ENCODE results near the gene PER3.

Gene PER3

DNA sequence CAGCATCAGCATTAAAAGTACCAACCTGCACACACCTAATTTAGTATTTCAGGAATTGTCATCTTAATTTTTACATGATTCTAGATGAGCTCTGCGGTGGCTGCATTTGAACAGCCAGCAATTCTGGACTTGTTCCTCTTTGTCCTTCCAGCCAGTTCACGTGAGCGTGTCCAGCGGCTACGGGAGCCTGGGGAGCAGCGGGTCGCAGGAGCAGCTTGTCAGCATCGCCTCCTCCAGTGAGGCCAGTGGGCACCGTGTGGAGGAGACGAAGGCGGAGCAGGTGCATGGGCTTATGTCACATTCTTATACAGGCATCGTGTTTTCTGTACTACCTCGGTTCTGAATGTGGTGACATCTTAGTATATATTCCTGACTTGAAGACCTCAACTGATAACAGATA, 25.7 kb downstream of the PER3 start:
- Histone ChIP-seq H3K4me1 (ENCODE audit: control insufficient read depth, low read depth, low read length) (no peaks in the 10 kb centered on the region), H3K9me3 (ENCODE audit: control insufficient read depth, low read depth, low read length) (peaks cover 7% of the 10 kb centered on the region), H3K9ac (ENCODE audit: low read length) (no peak overlapping the region), H3K4me3 (ENCODE audit: low read length) (no peak overlapping the region), H3K27me3 (ENCODE audit: control insufficient read depth, insufficient read depth, low read length) (no peaks in the 10 kb centered on the region), H3K36me3 (ENCODE audit: control insufficient read depth, low read depth, low read length) (peaks cover 18% of the 10 kb centered on the region), H3K27ac (ENCODE audit: low read length) (no peak overlapping the region)

DNA sequence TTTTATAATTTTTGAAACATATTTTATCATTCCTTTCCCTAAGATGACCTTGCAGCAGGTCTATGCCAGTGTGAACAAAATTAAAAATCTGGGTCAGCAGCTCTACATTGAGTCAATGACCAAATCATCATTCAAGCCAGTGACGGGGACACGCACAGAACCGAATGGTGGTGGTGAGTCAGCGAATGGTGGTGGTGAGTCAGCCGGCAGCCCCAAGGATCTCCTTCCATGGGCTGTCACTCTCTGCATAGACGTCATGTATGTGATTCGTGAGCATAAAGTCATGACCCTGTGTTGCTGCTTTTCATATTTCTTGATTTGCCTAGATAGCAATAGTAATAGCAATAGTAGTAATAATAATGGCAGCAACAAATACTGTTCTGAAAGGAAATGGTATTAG, 26.3 kb downstream of the PER3 start:
- H3K9ac ChIP-seq (ENCODE audit: low read length) = no peak overlapping the region

DNA sequence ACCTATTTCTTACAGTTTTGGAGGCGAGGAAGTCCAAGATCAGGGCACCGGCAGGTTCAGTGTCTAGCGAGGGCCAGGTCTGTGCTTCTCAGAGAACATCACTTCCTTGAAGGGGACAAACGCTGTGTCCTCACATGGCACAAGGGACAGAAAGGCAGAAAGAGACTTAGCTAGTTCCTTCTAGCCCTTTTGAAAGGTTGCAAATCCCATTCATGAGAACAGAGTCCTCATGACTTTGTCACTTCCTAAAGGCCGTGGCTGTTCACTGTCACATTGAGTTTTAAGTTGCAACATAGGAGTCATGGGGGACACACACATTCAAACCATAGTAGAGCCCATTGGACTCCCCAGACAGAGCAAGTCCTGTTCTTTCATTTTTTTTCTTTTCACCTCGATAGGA, 27.4 kb downstream of the PER3 start:
- H3K4me3 ChIP-seq (ENCODE audit: low read length) = no peak overlapping the region
- no peak overlapping the region for H3K27ac ChIP-seq (ENCODE audit: low read length)
- no peaks in the 10 kb centered on the region for H3K27me3 ChIP-seq (ENCODE audit: control insufficient read depth, insufficient read depth, low read length)
- H3K9ac ChIP-seq (ENCODE audit: low read length) = no peak overlapping the region
- peaks cover 7% of the 10 kb centered on the region for H3K9me3 ChIP-seq (ENCODE audit: control insufficient read depth, low read depth, low read length)
- H3K36me3 ChIP-seq (ENCODE audit: control insufficient read depth, low read depth, low read length) = peaks cover 18% of the 10 kb centered on the region
- no peaks in the 10 kb centered on the region for H3K4me1 ChIP-seq (ENCODE audit: control insufficient read depth, low read depth, low read length)

More for the DNA sequence above, 26.3 kb downstream of the PER3 start:
- H3K27me3 ChIP-seq (ENCODE audit: control insufficient read depth, insufficient read depth, low read length) = no peaks in the 10 kb centered on the region
- H3K9me3 ChIP-seq (ENCODE audit: control insufficient read depth, low read depth, low read length) = peaks cover 7% of the 10 kb centered on the region
- H3K4me3 ChIP-seq (ENCODE audit: low read length) = no peak overlapping the region
- H3K27ac ChIP-seq (ENCODE audit: low read length) = no peak overlapping the region
- H3K4me1 ChIP-seq (ENCODE audit: control insufficient read depth, low read depth, low read length) = no peaks in the 10 kb centered on the region
- peaks cover 18% of the 10 kb centered on the region for H3K36me3 ChIP-seq (ENCODE audit: control insufficient read depth, low read depth, low read length)

DNA sequence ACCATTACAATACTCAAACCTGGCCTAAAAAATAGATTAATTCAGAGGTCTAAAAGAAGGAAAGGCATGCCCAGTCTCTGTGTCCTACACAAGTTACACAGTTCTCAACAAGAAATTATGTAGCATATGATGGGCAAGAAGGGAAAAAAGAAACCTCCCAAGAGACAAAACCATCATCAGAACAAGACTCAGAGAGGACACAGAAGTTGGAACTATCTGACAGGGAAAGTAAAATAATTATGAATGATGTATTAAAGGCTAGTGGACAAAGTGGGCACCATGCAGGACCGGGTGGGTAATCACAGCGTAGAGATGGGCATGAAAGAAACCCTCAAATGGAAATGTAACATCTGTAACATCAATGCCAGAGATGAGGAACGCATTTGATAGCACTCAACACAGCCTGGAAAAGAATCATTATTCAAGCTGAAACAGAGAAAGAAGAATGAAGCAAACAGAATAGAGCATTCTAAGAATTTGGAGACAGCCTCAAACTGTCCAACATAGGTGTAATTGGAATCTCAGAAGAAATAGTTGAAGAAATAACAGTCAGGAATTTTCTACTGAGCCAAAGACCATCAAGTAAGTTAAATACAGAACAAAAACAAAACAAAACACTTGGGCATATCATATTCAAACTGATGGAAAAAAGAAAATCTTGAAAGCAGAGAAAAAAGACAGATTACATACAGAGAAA, 29.7 kb downstream of the PER3 start:
- H3K27me3 ChIP-seq (ENCODE audit: control insufficient read depth, insufficient read depth, low read length) = no peaks in the 10 kb centered on the region
- H3K4me1 ChIP-seq (ENCODE audit: control insufficient read depth, low read depth, low read length) = no peaks in the 10 kb centered on the region
- H3K9me3 ChIP-seq (ENCODE audit: control insufficient read depth, low read depth, low read length) = peaks cover 7% of the 10 kb centered on the region
- H3K4me3 ChIP-seq (ENCODE audit: low read length) = no peak overlapping the region
- H3K36me3 ChIP-seq (ENCODE audit: control insufficient read depth, low read depth, low read length) = peaks cover 18% of the 10 kb centered on the region
- no peak overlapping the region for H3K27ac ChIP-seq (ENCODE audit: low read length)
- H3K9ac ChIP-seq (ENCODE audit: low read length) = no peak overlapping the region

DNA sequence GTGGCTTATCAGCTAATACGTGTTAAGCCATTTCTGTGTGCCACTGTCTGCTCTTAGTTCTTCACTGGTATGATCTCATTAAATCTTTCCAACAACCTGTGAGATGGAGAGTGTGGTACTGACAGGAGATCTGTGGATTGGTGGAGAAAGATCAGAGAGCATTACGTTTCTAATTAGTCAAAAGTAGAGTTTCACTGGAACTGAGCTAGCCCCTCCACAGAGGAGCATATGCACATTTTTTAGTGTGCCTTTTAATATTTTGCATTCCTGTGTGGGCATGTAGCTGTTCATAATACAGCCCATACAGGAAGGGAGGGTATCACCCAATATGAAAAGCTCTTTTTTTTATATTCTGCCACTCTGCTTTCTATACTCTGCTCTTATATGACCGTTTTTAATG, 37.2 kb downstream of the PER3 start:
- Histone ChIP-seq H3K36me3 (ENCODE audit: control insufficient read depth, low read depth, low read length) (peaks cover 8% of the 10 kb centered on the region), H3K27ac (ENCODE audit: low read length) (no peak overlapping the region), H3K9me3 (ENCODE audit: control insufficient read depth, low read depth, low read length) (no peaks in the 10 kb centered on the region), H3K27me3 (ENCODE audit: control insufficient read depth, insufficient read depth, low read length) (no peaks in the 10 kb centered on the region), H3K4me1 (ENCODE audit: control insufficient read depth, low read depth, low read length) (no peaks in the 10 kb centered on the region), H3K9ac (ENCODE audit: low read length) (no peak overlapping the region), H3K4me3 (ENCODE audit: low read length) (no peak overlapping the region)

DNA sequence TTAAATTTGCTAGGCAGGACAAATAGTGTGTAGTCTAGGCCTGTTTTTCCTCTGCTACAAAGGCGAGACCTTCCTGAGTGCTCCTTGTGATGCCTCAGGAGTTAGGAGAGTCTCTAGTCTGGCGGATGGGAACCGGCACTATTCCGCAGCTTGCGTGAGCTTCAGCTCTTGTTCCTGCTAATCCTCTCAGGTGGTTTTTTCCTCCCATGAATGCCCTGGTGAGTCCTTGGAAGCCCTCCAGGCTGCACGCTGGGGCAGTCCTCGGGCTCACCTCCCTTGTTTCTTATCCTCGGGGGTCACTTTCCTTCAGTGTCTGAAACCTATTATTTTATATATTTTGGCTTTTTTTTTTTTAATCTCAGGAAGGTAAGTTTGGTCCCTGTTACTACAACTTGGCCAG, 40.6 kb downstream of the PER3 start:
- no peaks in the 10 kb centered on the region for H3K4me1 ChIP-seq (ENCODE audit: control insufficient read depth, low read depth, low read length)
- no peaks in the 10 kb centered on the region for H3K27me3 ChIP-seq (ENCODE audit: control insufficient read depth, insufficient read depth, low read length)
- H3K9ac ChIP-seq (ENCODE audit: low read length) = no peak overlapping the region
- H3K27ac ChIP-seq (ENCODE audit: low read length) = no peak overlapping the region
- peaks cover 24% of the 10 kb centered on the region for H3K36me3 ChIP-seq (ENCODE audit: control insufficient read depth, low read depth, low read length)
- H3K9me3 ChIP-seq (ENCODE audit: control insufficient read depth, low read depth, low read length) = no peaks in the 10 kb centered on the region
- H3K4me3 ChIP-seq (ENCODE audit: low read length) = no peak overlapping the region

DNA sequence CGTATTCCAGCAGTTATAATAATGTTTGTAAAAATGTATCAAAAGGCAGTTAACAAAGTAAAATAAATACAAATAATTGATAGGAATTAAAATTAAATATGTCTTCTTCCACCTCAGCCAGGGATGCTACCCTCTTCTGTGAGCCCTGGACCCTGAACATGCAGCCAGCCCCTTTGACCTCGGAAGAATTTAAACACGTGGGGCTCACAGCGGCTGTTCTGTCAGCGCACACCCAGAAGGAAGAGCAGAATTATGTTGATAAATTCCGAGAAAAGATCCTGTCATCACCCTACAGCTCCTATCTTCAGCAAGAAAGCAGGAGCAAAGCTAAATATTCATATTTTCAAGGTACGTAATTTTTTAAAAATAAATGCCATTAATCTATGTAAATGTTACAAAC, 42.3 kb downstream of the PER3 start:
- no peaks in the 10 kb centered on the region for H3K9me3 ChIP-seq (ENCODE audit: control insufficient read depth, low read depth, low read length)
- H3K27ac ChIP-seq (ENCODE audit: low read length) = no peak overlapping the region
- H3K36me3 ChIP-seq (ENCODE audit: control insufficient read depth, low read depth, low read length) = peaks cover 23% of the 10 kb centered on the region
- no peak overlapping the region for H3K9ac ChIP-seq (ENCODE audit: low read length)
- H3K27me3 ChIP-seq (ENCODE audit: control insufficient read depth, insufficient read depth, low read length) = no peaks in the 10 kb centered on the region
- H3K4me3 ChIP-seq (ENCODE audit: low read length) = no peak overlapping the region
- H3K4me1 ChIP-seq (ENCODE audit: control insufficient read depth, low read depth, low read length) = no peaks in the 10 kb centered on the region

DNA sequence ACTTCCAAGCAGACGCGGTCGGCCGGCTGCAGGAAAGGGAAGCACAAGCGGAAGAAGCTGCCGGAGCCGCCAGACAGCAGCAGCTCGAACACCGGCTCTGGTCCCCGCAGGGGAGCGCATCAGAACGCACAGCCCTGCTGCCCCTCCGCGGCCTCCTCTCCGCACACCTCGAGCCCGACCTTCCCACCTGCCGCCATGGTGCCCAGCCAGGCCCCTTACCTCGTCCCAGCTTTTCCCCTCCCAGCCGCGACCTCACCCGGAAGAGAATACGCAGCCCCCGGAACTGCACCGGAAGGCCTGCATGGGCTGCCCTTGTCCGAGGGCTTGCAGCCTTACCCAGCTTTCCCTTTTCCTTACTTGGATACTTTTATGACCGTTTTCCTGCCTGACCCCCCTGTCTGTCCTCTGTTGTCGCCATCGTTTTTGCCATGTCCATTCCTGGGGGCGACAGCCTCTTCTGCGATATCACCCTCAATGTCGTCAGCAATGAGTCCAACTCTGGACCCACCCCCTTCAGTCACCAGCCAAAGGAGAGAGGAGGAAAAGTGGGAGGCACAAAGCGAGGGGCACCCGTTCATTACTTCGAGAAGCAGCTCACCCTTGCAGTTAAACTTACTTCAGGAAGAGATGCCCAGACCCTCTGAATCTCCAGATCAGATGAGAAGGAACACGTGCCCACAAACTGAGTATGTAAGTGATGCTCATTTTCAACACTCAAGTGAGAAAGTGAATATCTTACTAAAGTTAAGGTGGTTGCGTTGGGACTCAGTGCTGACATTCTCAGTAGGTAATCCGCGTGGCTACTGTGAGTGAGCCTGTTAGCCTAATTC, 43.2 kb downstream of the PER3 start:
- H3K9ac ChIP-seq (ENCODE audit: low read length) = no peak overlapping the region
- H3K27ac ChIP-seq (ENCODE audit: low read length) = no peak overlapping the region
- H3K4me3 ChIP-seq (ENCODE audit: low read length) = no peak overlapping the region

DNA sequence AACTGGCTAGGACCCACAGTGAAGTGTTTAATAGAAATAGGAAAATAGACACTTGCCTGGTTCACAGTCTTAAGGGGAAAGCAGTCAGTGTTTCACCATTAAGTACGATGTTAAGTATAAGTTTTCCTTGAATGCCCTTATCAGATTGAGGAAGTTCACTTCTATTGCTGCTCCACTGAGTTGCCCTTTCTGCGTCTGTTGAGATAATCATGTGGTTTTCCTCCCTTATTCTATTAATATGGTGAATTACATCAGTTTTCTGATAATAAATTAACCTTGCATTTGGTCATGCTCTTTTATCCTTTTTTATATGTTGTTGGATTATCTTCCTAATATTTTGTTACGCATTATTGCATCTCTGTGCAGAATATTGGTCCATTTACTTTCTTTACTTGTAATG, 47.4 kb downstream of the PER3 start:
- Histone ChIP-seq H3K9me3 (ENCODE audit: control insufficient read depth, low read depth, low read length) (no peaks in the 10 kb centered on the region), H3K4me1 (ENCODE audit: control insufficient read depth, low read depth, low read length) (no peaks in the 10 kb centered on the region), H3K4me3 (ENCODE audit: low read length) (no peak overlapping the region), H3K36me3 (ENCODE audit: control insufficient read depth, low read depth, low read length) (peaks cover 23% of the 10 kb centered on the region), H3K27me3 (ENCODE audit: control insufficient read depth, insufficient read depth, low read length) (no peaks in the 10 kb centered on the region), H3K9ac (ENCODE audit: low read length) (no peak overlapping the region), H3K27ac (ENCODE audit: low read length) (no peak overlapping the region)

More for the DNA sequence above, 43.2 kb downstream of the PER3 start:
- H3K4me1 ChIP-seq (ENCODE audit: control insufficient read depth, low read depth, low read length) = no peaks in the 10 kb centered on the region
- no peaks in the 10 kb centered on the region for H3K9me3 ChIP-seq (ENCODE audit: control insufficient read depth, low read depth, low read length)
- no peaks in the 10 kb centered on the region for H3K27me3 ChIP-seq (ENCODE audit: control insufficient read depth, insufficient read depth, low read length)
- peaks cover 23% of the 10 kb centered on the region for H3K36me3 ChIP-seq (ENCODE audit: control insufficient read depth, low read depth, low read length)

DNA sequence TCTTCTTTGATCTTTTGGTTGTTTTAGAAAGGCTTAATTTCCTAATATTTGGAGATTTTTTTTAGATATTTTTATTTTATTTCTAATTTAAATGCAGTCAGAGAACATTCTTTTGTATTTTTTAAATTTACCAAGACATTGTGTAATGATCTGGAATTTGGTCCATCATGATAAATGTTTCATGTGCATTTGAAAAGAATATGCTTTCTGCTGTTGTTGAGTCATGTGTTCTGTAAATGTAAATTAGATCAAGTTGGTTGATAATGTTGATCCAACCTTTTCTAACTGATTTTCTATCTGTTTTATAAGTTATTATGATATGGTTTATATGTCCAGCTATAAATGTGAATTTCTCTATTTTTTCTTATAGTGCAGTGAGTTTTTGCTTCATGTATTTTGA, 48.9 kb downstream of the PER3 start:
- peaks cover 25% of the 10 kb centered on the region for H3K36me3 ChIP-seq (ENCODE audit: control insufficient read depth, low read depth, low read length)

DNA sequence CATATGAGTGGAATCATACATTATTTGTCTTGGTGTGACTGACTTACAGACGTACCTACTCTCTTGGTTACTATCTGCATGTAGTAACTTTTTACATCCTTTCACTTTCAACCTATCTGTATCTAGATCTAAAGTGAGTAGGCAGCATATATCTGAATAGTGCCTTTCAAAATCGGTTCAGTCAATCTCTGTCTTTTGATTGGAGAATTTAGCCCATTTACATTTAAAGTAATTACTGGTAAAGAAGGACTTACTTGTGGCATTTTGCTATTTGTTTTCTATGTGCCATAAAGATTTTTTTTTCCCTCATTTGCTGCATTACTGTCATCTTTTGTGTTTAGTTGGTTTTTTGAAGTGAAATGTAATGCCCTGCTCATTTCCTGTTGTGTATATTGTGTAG, 54.6 kb downstream of the PER3 start:
- Histone ChIP-seq H3K9ac (ENCODE audit: low read length) (no peak overlapping the region), H3K36me3 (ENCODE audit: control insufficient read depth, low read depth, low read length) (peaks cover 16% of the 10 kb centered on the region), H3K27me3 (ENCODE audit: control insufficient read depth, insufficient read depth, low read length) (no peaks in the 10 kb centered on the region), H3K9me3 (ENCODE audit: control insufficient read depth, low read depth, low read length) (peaks cover 7% of the 10 kb centered on the region), H3K4me1 (ENCODE audit: control insufficient read depth, low read depth, low read length) (no peaks in the 10 kb centered on the region), H3K27ac (ENCODE audit: low read length) (no peak overlapping the region), H3K4me3 (ENCODE audit: low read length) (no peak overlapping the region)

More for the DNA sequence above, 48.9 kb downstream of the PER3 start:
- Histone ChIP-seq H3K9me3 (ENCODE audit: control insufficient read depth, low read depth, low read length) (no peaks in the 10 kb centered on the region), H3K4me1 (ENCODE audit: control insufficient read depth, low read depth, low read length) (no peaks in the 10 kb centered on the region), H3K9ac (ENCODE audit: low read length) (no peak overlapping the region), H3K4me3 (ENCODE audit: low read length) (no peak overlapping the region), H3K27me3 (ENCODE audit: control insufficient read depth, insufficient read depth, low read length) (no peaks in the 10 kb centered on the region), H3K27ac (ENCODE audit: low read length) (no peak overlapping the region)

DNA sequence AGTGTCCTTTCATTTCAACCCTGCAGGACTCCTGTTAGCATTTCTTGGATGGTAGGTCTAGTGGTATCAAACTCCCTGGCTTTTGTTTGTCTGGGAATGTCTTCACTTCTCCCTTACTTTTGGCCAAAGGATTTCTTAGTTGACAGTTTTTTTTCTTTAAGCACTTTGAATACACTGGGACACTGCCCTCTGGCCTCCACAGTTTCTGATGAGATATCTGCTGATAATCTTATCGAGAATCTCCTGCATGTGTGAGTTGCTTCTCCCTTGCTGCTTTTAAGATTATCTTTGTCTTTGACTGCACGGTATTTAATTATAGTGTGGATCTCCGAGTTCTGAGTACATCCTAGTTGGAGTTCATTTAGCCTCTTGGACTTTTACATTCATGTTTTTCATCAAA, 55.4 kb downstream of the PER3 start:
- Histone ChIP-seq H3K27me3 (ENCODE audit: control insufficient read depth, insufficient read depth, low read length) (no peaks in the 10 kb centered on the region), H3K4me3 (ENCODE audit: low read length) (no peak overlapping the region), H3K9ac (ENCODE audit: low read length) (no peak overlapping the region), H3K9me3 (ENCODE audit: control insufficient read depth, low read depth, low read length) (peaks cover 7% of the 10 kb centered on the region), H3K4me1 (ENCODE audit: control insufficient read depth, low read depth, low read length) (no peaks in the 10 kb centered on the region), H3K36me3 (ENCODE audit: control insufficient read depth, low read depth, low read length) (peaks cover 16% of the 10 kb centered on the region), H3K27ac (ENCODE audit: low read length) (no peak overlapping the region)

Measured in iPS-18a (cell line).